ENCODE data around the gene TRAF2.

Gene TRAF2

GRCh38 chr9:136962163-136962562 is 75.8 kb downstream of the TRAF2 start:
- no peak for DNase-seq (ENCODE audit: low spot score)

- DNase-seq (ENCODE audit: low spot score), result no peak
Observed at GRCh38 chr9:136962701-136963248, 76.5 kb downstream of the TRAF2 start.

- no peak for DNase-seq (ENCODE audit: low spot score)
Observed at GRCh38 chr9:136963341-136963740, 77.0 kb downstream of the TRAF2 start.

GRCh38 chr9:136963751-136964150 is 77.4 kb downstream of the TRAF2 start:
- DNase-seq (ENCODE audit: low spot score), result no peak

GRCh38 chr9:136964171-136964689 is 77.9 kb downstream of the TRAF2 start:
- no peak for DNase-seq (ENCODE audit: low spot score)

- no peak for DNase-seq (ENCODE audit: low spot score)
Observed at GRCh38 chr9:136964833-136965422, 78.6 kb downstream of the TRAF2 start.

- DNase-seq (ENCODE audit: low spot score), result peak; percentile 55
Observed at GRCh38 chr9:136965771-136966484, 79.6 kb downstream of the TRAF2 start.

- no peak for DNase-seq (ENCODE audit: low spot score)
Observed at GRCh38 chr9:136968333-136969127, 82.2 kb downstream of the TRAF2 start.

- DNase-seq (ENCODE audit: low spot score), result no peak
Observed at GRCh38 chr9:136969150-136969549, 82.8 kb downstream of the TRAF2 start.

GRCh38 chr9:136969774-136970173 is 83.5 kb downstream of the TRAF2 start:
- no peak for DNase-seq (ENCODE audit: low spot score)

- no peak for DNase-seq (ENCODE audit: low spot score)
Observed at GRCh38 chr9:136970361-136970760, 84.0 kb downstream of the TRAF2 start.

- no peak for DNase-seq (ENCODE audit: low spot score)
Observed at GRCh38 chr9:136971746-136972145, 85.4 kb downstream of the TRAF2 start.

GRCh38 chr9:136972335-136972734 is 86.0 kb downstream of the TRAF2 start:
- DNase-seq (ENCODE audit: low spot score), result no peak

- no peak for DNase-seq (ENCODE audit: low spot score)
Observed at GRCh38 chr9:136972743-136973142, 86.4 kb downstream of the TRAF2 start.

GRCh38 chr9:136973618-136974617 is 87.6 kb downstream of the TRAF2 start:
- no peak for DNase-seq (ENCODE audit: low spot score)

- no peak for DNase-seq (ENCODE audit: low spot score)
Observed at GRCh38 chr9:136974817-136975535, 88.7 kb downstream of the TRAF2 start.

GRCh38 chr9:136975644-136976043 is 89.3 kb downstream of the TRAF2 start:
- DNase-seq (ENCODE audit: low spot score), result no peak
